Common myeloid progenitor, CD34-positive (primary cell): ENCODE measurements around the gene MBD3L5.
"Not testable (repeated sequence)": the region's sequence is repeated elsewhere in the genome, so short reads cannot be mapped to it uniquely, and the experiment has no call there.

Experiments
- CTCF ChIA-PET: fragments of 350-600 bp; sonication (Branson Sonifier 250); formaldehyde crosslinking; loops from one replicate; lab custom pipeline; 2021; ENCODE audit warnings: antibody characterized with exemption; lab: Charles Lee
- POLR2A ChIA-PET: fragments of 350-600 bp; sonication (Branson Sonifier 250); formaldehyde crosslinking; loops from one replicate; lab custom pipeline; 2021; ENCODE audit warnings: antibody characterized with exemption; lab: Charles Lee
- DNase-seq, 3 donors: peaks; one replicate each; pipeline versions ENCODE4 v3.0.0 to v3.0.0-alpha.2; 2013
- H3K27ac ChIP-seq, 2 experiments: 1 replicate in 1 of 2; 2 replicates in 1 of 2; pipeline ENCODE4 v1.7.0; 2013; ENCODE audit warnings: inconsistent platforms in 2 of 2, low read length in 2 of 2, mild to moderate bottlenecking in 2 of 2, low read depth in 1 of 2, moderate library complexity in 1 of 2; ENCODE audit not compliant: severe bottlenecking in 2 of 2, insufficient read depth in 1 of 2, poor library complexity in 1 of 2
- H3K27me3 ChIP-seq, 5 experiments: replicated peaks in 2 of 5; 1 replicate in 3 of 5; 2 replicates in 2 of 5; pipeline versions ENCODE4 v1.6.1 to v1.7.0; 2013; ENCODE audit warnings: low read length in 4 of 5, mild to moderate bottlenecking in 2 of 5, moderate library complexity in 2 of 5, inconsistent platforms in 1 of 5; ENCODE audit not compliant: insufficient read depth in 5 of 5, control insufficient read depth in 4 of 5
- H3K36me3 ChIP-seq, 4 experiments: 1 replicate in 2 of 4; 2 replicates in 2 of 4; pipeline versions ENCODE4 v1.6.1 to v1.7.0; 2013; ENCODE audit warnings: low read length in 3 of 4, control low read depth in 1 of 4, mild to moderate bottlenecking in 1 of 4; ENCODE audit not compliant: control insufficient read depth in 4 of 4, insufficient read depth in 4 of 4
- H3K4me1 ChIP-seq, 4 experiments: 1 replicate in 3 of 4; 2 replicates in 1 of 4; pipeline versions ENCODE4 v1.6.1 to v1.7.1; 2013; ENCODE audit warnings: low read length in 3 of 4, mild to moderate bottlenecking in 3 of 4, control low read depth in 1 of 4, inconsistent platforms in 1 of 4, moderate library complexity in 1 of 4; ENCODE audit not compliant: control insufficient read depth in 4 of 4, insufficient read depth in 4 of 4; ENCODE audit errors: control extremely low read depth in 1 of 4
- H3K4me3 ChIP-seq, 7 experiments: 1 replicate in 4 of 7; 2 replicates in 3 of 7; pipeline versions ENCODE4 v1.5.1 to v1.7.0; 2013; ENCODE audit warnings: mild to moderate bottlenecking in 7 of 7, low read length in 6 of 7, moderate library complexity in 6 of 7, inconsistent platforms in 2 of 7, low read depth in 2 of 7, control low read depth in 1 of 7; ENCODE audit not compliant: insufficient read depth in 4 of 7, control insufficient read depth in 1 of 7; ENCODE audit errors: extremely low read depth in 1 of 7
- H3K9me3 ChIP-seq, 5 experiments: 1 replicate in 4 of 5; 2 replicates in 1 of 5; pipeline versions ENCODE4 v1.6.1 to v1.7.1; 2013; ENCODE audit warnings: low read length in 4 of 5, mild to moderate bottlenecking in 2 of 5, inconsistent platforms in 1 of 5, low read depth in 1 of 5, moderate library complexity in 1 of 5; ENCODE audit not compliant: control insufficient read depth in 4 of 5, insufficient read depth in 2 of 5; ENCODE audit errors: control extremely low read depth in 1 of 5
- WGBS: methylation state at CpG from one replicate; pipeline ENCODE4 v1.1.5; 2013; ENCODE audit not compliant: insufficient coverage; 5-methylcytosine and 5-hydroxymethylcytosine counted together

Gene MBD3L5

DNA sequence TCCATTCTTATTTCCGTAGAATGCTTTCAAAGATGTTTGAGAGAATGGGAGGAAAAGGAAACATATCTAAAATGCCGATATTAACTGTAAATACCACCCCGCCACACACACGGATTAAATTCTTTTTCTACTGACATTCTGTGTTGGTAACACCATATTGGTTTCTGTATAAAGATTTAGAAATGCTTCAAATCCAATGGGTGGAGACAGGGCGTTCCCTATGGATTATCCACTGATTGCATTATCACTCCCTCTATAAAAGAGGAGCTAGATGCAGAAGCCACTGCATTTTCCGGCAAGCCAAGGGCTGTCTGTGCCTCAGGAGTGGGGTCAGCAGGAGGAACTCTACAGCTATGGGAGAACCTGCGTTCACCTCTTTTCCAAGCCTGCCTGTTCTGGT is 18.6 kb downstream of the MBD3L5 start, which contains the start of gene MBD3L2:
MBD3L2 (plus strand) TSS at position 301 of the 400 bp plus-strand sequence; CDS start at position 354, 53 bp downstream.
- H3K4me1 ChIP-seq, H3K36me3 ChIP-seq, H3K27ac ChIP-seq, CTCF ChIA-PET, DNase-seq, H3K4me3 ChIP-seq, H3K27me3 ChIP-seq, POLR2A ChIA-PET, H3K9me3 ChIP-seq: not testable (repeated sequence)
- no CpG with 5 or more reads among the region's 7 CpGs for WGBS

DNA sequence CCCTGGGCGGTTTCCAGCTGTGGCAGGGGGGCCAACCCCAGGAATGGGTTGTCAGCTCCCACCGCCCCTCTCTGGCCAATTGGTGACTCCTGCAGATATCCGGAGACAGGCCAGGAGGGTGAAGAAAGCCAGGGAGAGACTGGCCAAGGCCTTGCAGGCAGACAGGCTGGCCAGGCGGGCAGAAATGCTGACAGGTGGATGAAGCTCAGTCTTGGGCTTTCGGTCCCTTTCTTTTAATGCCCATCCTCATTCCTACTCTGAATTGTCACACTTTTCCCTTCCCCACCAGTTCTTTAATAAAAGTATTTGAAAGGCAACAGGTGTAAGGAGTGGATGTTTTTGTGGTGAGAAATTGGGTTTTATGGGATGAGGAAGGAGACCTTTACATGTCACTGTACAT is 21.0 kb downstream of the MBD3L5 start:
- H3K36me3 ChIP-seq, H3K4me3 ChIP-seq, DNase-seq, CTCF ChIA-PET, POLR2A ChIA-PET, H3K4me1 ChIP-seq, H3K9me3 ChIP-seq, H3K27ac ChIP-seq, H3K27me3 ChIP-seq: not testable (repeated sequence)
- WGBS, result no CpG with 5 or more reads among the region's 5 CpGs

GRCh38 chr19:7052896-7053295 is 22.5 kb downstream of the MBD3L5 start:
- H3K27ac ChIP-seq, H3K9me3 ChIP-seq, POLR2A ChIA-PET, H3K4me1 ChIP-seq, H3K4me3 ChIP-seq, H3K36me3 ChIP-seq, CTCF ChIA-PET, H3K27me3 ChIP-seq: not testable (repeated sequence)
- WGBS, result no CpG with 5 or more reads among the region's 7 CpGs
- DNase-seq, result peak in 1 of 3 donors; percentile 26

GRCh38 chr19:7054635-7055368 is 24.4 kb downstream of the MBD3L5 start:
- H3K4me1 ChIP-seq, H3K27ac ChIP-seq, H3K4me3 ChIP-seq, H3K9me3 ChIP-seq, DNase-seq, POLR2A ChIA-PET, H3K27me3 ChIP-seq, CTCF ChIA-PET, H3K36me3 ChIP-seq: not testable (repeated sequence)
- 97% methylated on average over 4 of the region's 14 CpGs for WGBS

- H3K27me3 ChIP-seq, H3K9me3 ChIP-seq, CTCF ChIA-PET, H3K4me3 ChIP-seq, POLR2A ChIA-PET, H3K4me1 ChIP-seq, DNase-seq, H3K27ac ChIP-seq, H3K36me3 ChIP-seq: not testable (repeated sequence)
- 96% methylated on average over 3 of the region's 14 CpGs for WGBS
Measured at GRCh38 chr19:7055679-7056078, 25.3 kb downstream of the MBD3L5 start.

DNA sequence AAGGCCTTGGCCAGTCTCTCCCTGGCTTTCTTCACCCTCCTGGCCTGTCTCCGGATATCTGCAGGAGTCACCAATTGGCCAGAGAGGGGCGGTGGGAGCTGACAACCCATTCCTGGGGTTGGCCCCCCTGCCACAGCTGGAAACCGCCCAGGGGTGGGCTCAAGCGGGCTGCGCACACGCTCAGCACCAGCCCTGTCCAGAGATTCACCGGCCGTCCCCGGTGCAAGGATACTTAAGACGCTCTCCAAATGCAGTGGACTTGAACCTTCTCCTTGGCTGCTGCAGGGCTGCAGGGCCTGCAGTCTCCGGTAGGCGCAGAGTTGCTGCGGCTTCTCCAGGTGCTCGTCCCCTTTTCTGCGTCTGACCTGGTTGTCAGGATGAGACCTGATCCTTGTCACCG is 26.0 kb downstream of the MBD3L5 start:
- H3K9me3 ChIP-seq, CTCF ChIA-PET, POLR2A ChIA-PET, H3K27me3 ChIP-seq, H3K4me1 ChIP-seq, H3K27ac ChIP-seq, H3K4me3 ChIP-seq, H3K36me3 ChIP-seq, DNase-seq: not testable (repeated sequence)
- 97% methylated on average over 6 of the region's 16 CpGs for WGBS

- H3K4me1 ChIP-seq, POLR2A ChIA-PET, DNase-seq, H3K27me3 ChIP-seq, H3K27ac ChIP-seq, H3K9me3 ChIP-seq, CTCF ChIA-PET, H3K36me3 ChIP-seq, H3K4me3 ChIP-seq: not testable (repeated sequence)
- no CpG with 5 or more reads among the region's 8 CpGs for WGBS
Measured at GRCh38 chr19:7058576-7058975, 28.2 kb downstream of the MBD3L5 start, which contains the start of gene MBD3L3. MBD3L3 (minus strand) TSS chr19:7058676; CDS start chr19:7058605, 71 bp downstream.
